Activated CD8-positive, alpha-beta T cell treated with anti-CD3 and anti-CD28 coated beads for 36 hours (primary cell): ENCODE data around the gene PARVB. TPM values are rescaled to one million over a fixed set of nuclear protein-coding genes. Genes with fewer than 3 reads are reported as not detected.
"Not testable (repeated sequence)": the region's sequence is repeated elsewhere in the genome, so short reads cannot be mapped to it uniquely, and the experiment has no call there.

Experiments used
- ATAC-seq: fragments of 200-7000 bp; cut with Tn5 transposase; one replicate; pipeline ENCODE4 v1.10.0; 2021; ENCODE audit warnings: mild to moderate bottlenecking, moderate library complexity
- CTCF ChIA-PET: fragments of 350-600 bp; sonication (Branson Sonifier 250); formaldehyde crosslinking; loops from one replicate; lab custom pipeline; 2021; ENCODE audit warnings: antibody characterized with exemption; lab: Charles Lee
- POLR2A ChIA-PET: fragments of 350-600 bp; sonication (Branson Sonifier 250); formaldehyde crosslinking; loops from one replicate; lab custom pipeline; 2021; ENCODE audit warnings: antibody characterized with exemption; lab: Charles Lee
- DNase-seq: peaks from one replicate; pipeline ENCODE4 v3.0.0-alpha.2; 2020
- H3K27ac Mint-ChIP-seq: one replicate; pipeline ENCODE4 v1.8.0; 2021; ENCODE audit warnings: mild to moderate bottlenecking, mixed read lengths
- H3K27me3 Mint-ChIP-seq: one replicate; pipeline ENCODE4 v1.8.0; 2021; ENCODE audit warnings: mixed read lengths
- H3K36me3 Mint-ChIP-seq: one replicate; pipeline ENCODE4 v1.8.0; 2021; ENCODE audit warnings: low read depth, mixed read lengths
- H3K4me1 Mint-ChIP-seq: one replicate; pipeline ENCODE4 v1.8.0; 2021; ENCODE audit warnings: low read depth, mixed read lengths
- H3K4me3 Mint-ChIP-seq: one replicate; pipeline ENCODE4 v1.8.0; 2021; ENCODE audit warnings: mild to moderate bottlenecking, moderate library complexity, mixed read lengths
- H3K9me3 Mint-ChIP-seq: one replicate; pipeline ENCODE4 v1.8.0; 2021; ENCODE audit warnings: mixed read lengths
- CTCF ChIP-seq: fragments of 200-600 bp; IDR thresholded peaks from one replicate; pipeline ENCODE4 v1.8.0; 2022; ENCODE audit warnings: antibody characterized with exemption, mild to moderate bottlenecking
- intact Hi-C: fragments of 100-400 bp; cut with micrococcal nuclease; formaldehyde crosslinking; loops from one replicate; pipeline ENCODE4 v1.10.0; 2022
- total RNA-seq, 2 experiments: library from RNA; stranded (reverse); gene quantifications; one replicate each; pipeline ENCODE4 v1.2.3, GENCODE V29; 2021

PARVB gene
- total RNA-seq, 2 experiments from 2014 or later = 71.0 to 73.1 TPM

- no peaks in the 10 kb centered on the region for H3K36me3 Mint-ChIP-seq
- ChIA-PET CTCF (interaction anchor here (0.8 kb wide), 1 partner anchor 21 kb away, joined by 3 read pairs; no protein-coding TSS in a partner anchor), POLR2A (interaction anchor here (1.4 to 1.7 kb wide), 2 partner anchors 11 to 60 kb away, joined by 3 read pairs; no protein-coding TSS in a partner anchor)
- no peak overlapping the region for H3K4me3 Mint-ChIP-seq
- no peak for TF ChIP-seq CTCF
- no peak for DNase-seq
- H3K27ac Mint-ChIP-seq = no peak overlapping the region
- no peaks in the 10 kb centered on the region for H3K4me1 Mint-ChIP-seq
- ATAC-seq = no peak
- intact Hi-C loops = no loop called here
- H3K9me3 Mint-ChIP-seq = no peaks in the 10 kb centered on the region
- H3K27me3 Mint-ChIP-seq = no peaks in the 10 kb centered on the region
These were observed 9.9 kb upstream of the PARVB start for GRCh38 chr22:44014241-44014640.

GRCh38 chr22:44016586-44016985 lies 7.5 kb upstream of the PARVB start:
- CTCF ChIA-PET, DNase-seq, POLR2A ChIA-PET, H3K27ac Mint-ChIP-seq, H3K4me1 Mint-ChIP-seq, H3K27me3 Mint-ChIP-seq, H3K36me3 Mint-ChIP-seq, ATAC-seq, intact Hi-C loops, H3K4me3 Mint-ChIP-seq, H3K9me3 Mint-ChIP-seq: not testable (repeated sequence)

- intact Hi-C loops = no loop called here
- no peaks in the 10 kb centered on the region for H3K9me3 Mint-ChIP-seq
- TF ChIP-seq CTCF = no peak
- ChIA-PET POLR2A (no interaction called here), CTCF (interaction anchor here (2.4 kb wide), 1 partner anchor 25 kb away, joined by 11 read pairs; no protein-coding TSS in a partner anchor)
- no peak overlapping the region for H3K4me3 Mint-ChIP-seq
- ATAC-seq (no peak), DNase-seq (no peak)
- H3K4me1 Mint-ChIP-seq = peaks cover 14% of the 10 kb centered on the region
- no peak overlapping the region for H3K27ac Mint-ChIP-seq
- peaks cover 14% of the 10 kb centered on the region for H3K36me3 Mint-ChIP-seq
- no peaks in the 10 kb centered on the region for H3K27me3 Mint-ChIP-seq
These were observed 5.5 kb upstream of the PARVB start for GRCh38 chr22:44018594-44018993.

- ChIA-PET CTCF (interaction anchor here (2.4 kb wide), 1 partner anchor 26 kb away, joined by 11 read pairs; no protein-coding TSS in a partner anchor), POLR2A (no interaction called here)
- intact Hi-C loops = no loop called here
- H3K4me1 Mint-ChIP-seq = peaks cover 16% of the 10 kb centered on the region
- TF ChIP-seq CTCF = no peak
- H3K27ac Mint-ChIP-seq = no peak overlapping the region
- DNase-seq = no peak
- no peak overlapping the region for H3K4me3 Mint-ChIP-seq
- ATAC-seq = no peak
- no peaks in the 10 kb centered on the region for H3K27me3 Mint-ChIP-seq
- H3K36me3 Mint-ChIP-seq = peaks cover 17% of the 10 kb centered on the region
- no peaks in the 10 kb centered on the region for H3K9me3 Mint-ChIP-seq
These were observed 4.7 kb upstream of the PARVB start for GRCh38 chr22:44019416-44019815.

GRCh38 chr22:44019846-44020245 lies 4.3 kb upstream of the PARVB start:
- H3K27me3 Mint-ChIP-seq = no peaks in the 10 kb centered on the region
- intact Hi-C loops = no loop called here
- H3K4me3 Mint-ChIP-seq = no peak overlapping the region
- DNase-seq (no peak), ATAC-seq (no peak)
- ChIA-PET POLR2A (no interaction called here), CTCF (interaction anchor here (2.4 kb wide), 1 partner anchor 27 kb away, joined by 11 read pairs; no protein-coding TSS in a partner anchor)
- TF ChIP-seq CTCF = no peak
- no peaks in the 10 kb centered on the region for H3K9me3 Mint-ChIP-seq
- peaks cover 17% of the 10 kb centered on the region for H3K36me3 Mint-ChIP-seq
- H3K27ac Mint-ChIP-seq = no peak overlapping the region
- H3K4me1 Mint-ChIP-seq = peaks cover 16% of the 10 kb centered on the region
